HEK293T (cell line): ENCODE results near the gene OPRM1.

ENCODE experiments used
- ARNT ChIP-seq: fragments of 450-650 bp; IDR thresholded peaks from 2 replicates; pipeline ENCODE4 v1.6.1; 2017; ENCODE audit warnings: mild to moderate bottlenecking
- BHLHE40 ChIP-seq: fragments of 450-650 bp; IDR thresholded peaks from 2 replicates; pipeline ENCODE4 v1.6.1; 2016; ENCODE audit warnings: mild to moderate bottlenecking, moderate library complexity, borderline replicate concordance
- FOXM1 ChIP-seq: fragments of 450-650 bp; IDR thresholded peaks from 2 replicates; pipeline ENCODE4 v1.6.1; 2017; ENCODE audit warnings: mild to moderate bottlenecking, borderline replicate concordance
- NFRKB ChIP-seq: fragments of 450-650 bp; IDR thresholded peaks from 2 replicates; pipeline ENCODE4 v1.6.1; 2016; ENCODE audit warnings: mild to moderate bottlenecking, moderate library complexity
- SP1 ChIP-seq: fragments of 450-650 bp; IDR thresholded peaks from 2 replicates; pipeline ENCODE4 v1.6.1; 2017

GRCh38 chr6:154106251-154106650 is 67.2 kb downstream of the OPRM1 start:
- TF ChIP-seq ARNT (no peak), FOXM1 (no peak), BHLHE40 (no peak), NFRKB (no peak), SP1 (no peak)
